GM13977 (cell line): ENCODE data around the gene ZNF142.

ENCODE experiments used
- DNase-seq: peaks from one replicate; pipeline ENCODE4 v3.0.0; 2012; ENCODE audit warnings: low spot score
- in situ Hi-C: fragments of 300-500 bp; cut with MboI; formaldehyde crosslinking; loops from one replicate; pipeline ENCODE4 v1.12.0; 2022; ENCODE audit warnings: low sequenced_read_pairs, low pct_unique_long_range_greater_than_20kb, mixed read lengths, inconsistent platforms; ENCODE audit not compliant: unreplicated experiment
- TF ChIP-seq, protein P1 (sequence below): IDR thresholded peaks from 2 replicates; pipeline ENCODE4 v1.5.1; 2012; ENCODE audit warnings: mild to moderate bottlenecking, control low read depth; ENCODE audit not compliant: insufficient read depth; ENCODE audit errors: extremely low read depth, missing control alignments

ZNF142 gene

DNA sequence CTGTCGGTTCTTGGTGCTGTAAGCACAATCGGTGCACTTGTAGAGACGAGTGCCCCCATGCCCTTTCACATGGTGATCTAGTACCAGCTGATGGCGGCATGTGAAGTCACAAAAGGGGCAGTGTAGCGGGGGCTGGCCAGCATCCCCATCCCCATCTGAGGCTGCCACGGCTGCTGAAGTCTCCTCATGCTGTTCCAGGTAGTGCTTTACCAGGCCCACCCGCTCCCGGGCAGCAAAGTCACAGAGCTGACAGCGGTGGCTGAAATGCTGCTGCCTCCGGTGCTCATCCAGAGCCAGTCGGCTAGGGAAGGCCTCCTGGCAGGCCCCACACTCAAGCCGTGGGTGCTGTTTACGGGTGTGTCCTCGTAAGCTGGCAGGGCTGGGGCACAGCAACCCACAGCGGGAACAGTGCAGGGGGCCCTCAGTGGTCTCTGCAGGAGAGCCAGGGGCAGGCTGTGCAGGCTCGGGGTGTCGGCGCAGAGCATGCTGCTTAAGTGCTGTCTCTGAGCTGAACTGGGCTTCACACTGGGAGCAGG is 17.2 kb downstream of the ZNF142 start:
- TF ChIP-seq, protein P1, sequence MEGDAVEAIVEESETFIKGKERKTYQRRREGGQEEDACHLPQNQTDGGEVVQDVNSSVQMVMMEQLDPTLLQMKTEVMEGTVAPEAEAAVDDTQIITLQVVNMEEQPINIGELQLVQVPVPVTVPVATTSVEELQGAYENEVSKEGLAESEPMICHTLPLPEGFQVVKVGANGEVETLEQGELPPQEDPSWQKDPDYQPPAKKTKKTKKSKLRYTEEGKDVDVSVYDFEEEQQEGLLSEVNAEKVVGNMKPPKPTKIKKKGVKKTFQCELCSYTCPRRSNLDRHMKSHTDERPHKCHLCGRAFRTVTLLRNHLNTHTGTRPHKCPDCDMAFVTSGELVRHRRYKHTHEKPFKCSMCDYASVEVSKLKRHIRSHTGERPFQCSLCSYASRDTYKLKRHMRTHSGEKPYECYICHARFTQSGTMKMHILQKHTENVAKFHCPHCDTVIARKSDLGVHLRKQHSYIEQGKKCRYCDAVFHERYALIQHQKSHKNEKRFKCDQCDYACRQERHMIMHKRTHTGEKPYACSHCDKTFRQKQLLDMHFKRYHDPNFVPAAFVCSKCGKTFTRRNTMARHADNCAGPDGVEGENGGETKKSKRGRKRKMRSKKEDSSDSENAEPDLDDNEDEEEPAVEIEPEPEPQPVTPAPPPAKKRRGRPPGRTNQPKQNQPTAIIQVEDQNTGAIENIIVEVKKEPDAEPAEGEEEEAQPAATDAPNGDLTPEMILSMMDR = no peak
- DNase-seq = no peak
- in situ Hi-C loops = loop anchor here (10.0 kb wide), 1 partner anchor 237 kb away; no protein-coding TSS in a partner anchor

DNA sequence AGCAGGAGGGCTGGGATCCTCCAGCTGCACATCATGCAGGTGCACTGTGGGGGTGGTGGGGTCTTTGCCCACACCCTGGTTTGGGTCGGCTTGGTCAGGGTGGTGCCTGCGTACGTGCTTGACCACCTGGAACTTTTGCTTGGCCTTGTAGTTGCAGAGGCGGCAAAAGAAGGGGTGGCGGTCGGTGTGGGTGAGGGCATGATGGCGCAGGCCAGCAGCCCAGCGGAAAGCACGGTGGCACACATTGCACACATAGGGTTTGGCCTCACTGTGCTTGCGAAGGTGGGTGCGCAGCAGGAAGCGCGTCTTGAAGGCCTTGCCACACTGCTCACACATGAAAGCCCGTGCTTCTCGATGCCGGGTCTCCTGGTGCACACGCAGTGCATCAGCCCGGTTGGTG is 21.1 kb downstream of the ZNF142 start:
- TF ChIP-seq, protein P1 = no peak
- no peak for DNase-seq
- in situ Hi-C loops = no loop called here

DNA sequence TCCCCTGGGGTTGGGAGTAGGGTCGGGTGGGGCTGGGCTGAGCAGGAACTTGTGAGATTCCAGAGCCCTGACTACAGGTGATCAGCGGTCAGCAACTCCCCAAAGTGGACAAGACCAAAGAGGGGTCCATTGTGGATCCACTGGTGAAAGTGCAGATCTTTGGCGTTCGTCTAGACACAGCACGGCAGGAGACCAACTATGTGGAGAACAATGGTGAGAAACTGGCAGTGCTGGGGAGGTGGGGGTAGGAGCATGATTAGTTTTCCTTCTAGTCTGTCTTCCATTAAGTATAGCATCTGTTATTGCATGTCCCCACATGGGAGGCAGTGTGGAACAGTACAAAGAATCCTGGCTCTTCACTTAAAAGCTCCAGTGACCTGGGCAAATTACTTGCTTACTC is 23.7 kb downstream of the ZNF142 start:
- TF ChIP-seq, protein P1 = no peak
- in situ Hi-C loops = no loop called here
- no peak for DNase-seq

DNA sequence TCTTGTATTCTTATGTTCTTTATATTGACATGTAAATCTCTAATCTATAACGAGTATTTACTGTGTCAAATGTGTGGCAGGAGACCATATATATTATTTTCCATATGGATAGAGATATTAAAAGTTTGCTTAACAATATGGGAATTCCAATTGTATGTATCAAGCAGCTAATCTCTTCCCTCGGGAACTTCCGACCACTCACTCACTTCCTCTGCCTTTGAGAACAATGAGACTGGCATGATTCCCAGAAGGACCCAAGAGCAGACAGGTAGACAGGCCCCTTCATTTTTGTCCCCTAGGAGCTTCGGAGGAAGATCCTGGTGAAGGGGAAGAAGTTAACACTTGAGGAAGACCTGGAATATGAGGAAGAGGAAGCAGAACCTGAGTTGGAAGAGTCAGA is 27.6 kb downstream of the ZNF142 start:
- TF ChIP-seq, protein P1 = no peak
- DNase-seq = no peak
- in situ Hi-C loops = no loop called here

DNA sequence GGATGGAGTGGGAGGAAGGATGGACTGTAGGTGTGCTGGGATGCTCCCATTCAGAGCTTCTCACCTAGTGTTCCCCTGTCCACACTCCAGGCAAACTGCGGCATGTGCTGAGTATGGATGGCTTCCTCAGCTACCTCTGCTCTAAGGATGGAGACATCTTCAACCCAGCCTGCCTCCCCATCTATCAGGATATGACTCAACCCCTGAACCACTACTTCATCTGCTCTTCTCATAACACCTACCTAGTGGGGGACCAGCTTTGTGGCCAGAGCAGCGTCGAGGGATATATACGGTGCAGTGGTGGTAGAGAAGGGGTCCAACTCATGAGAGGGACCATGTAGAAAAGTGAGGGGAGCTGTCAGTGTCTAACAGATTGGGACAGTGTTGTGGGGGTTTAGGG is 31.5 kb downstream of the ZNF142 start:
- in situ Hi-C loops = no loop called here
- no peak for DNase-seq
- TF ChIP-seq, protein P1 = no peak

DNA sequence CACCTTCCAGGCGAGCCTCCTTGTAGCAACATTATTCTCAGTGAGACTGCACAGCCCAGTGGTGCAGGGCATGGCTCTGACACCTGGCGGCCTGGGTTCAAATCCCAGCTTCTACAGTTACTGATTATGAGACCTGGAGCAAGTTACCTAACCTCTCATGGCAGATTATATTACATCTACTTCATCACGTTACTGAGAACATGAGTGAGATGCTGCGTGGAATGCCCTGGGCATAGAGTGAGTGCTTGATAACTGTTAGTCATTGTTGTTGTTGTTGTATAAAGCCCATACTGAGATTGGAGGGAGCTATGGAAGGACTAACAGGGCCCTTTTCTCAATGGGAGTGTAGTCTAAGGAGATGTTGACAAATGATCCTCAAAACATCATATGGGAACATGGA is 33.1 kb downstream of the ZNF142 start:
- TF ChIP-seq, protein P1 = no peak
- in situ Hi-C loops = no loop called here
- DNase-seq = no peak

DNA sequence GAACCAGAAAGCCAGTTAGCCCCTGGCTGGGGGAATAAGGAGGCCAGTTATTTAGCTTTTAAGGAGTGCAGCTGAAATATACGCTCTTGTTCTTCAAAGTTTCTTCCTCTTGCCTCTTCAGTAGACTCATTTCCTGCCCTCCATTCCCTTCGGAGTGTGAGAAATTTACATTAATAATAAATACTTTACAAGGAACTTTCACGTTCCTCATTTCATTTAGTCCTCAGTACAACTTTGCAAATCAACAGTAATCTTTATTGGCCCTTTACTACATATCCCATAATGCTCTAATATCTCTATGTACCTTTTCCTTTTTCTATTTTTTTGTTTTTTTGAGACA is 36.1 kb downstream of the ZNF142 start:
- DNase-seq = no peak
- TF ChIP-seq, protein P1 = no peak
- in situ Hi-C loops = no loop called here
